Neural progenitor cell (in vitro differentiated cells): ENCODE data around the gene SND1.

Experiments used
- EZH2 ChIP-seq: fragments of 200-600 bp; sonication (generic); IDR thresholded peaks from 2 replicates; pipeline ENCODE4 v1.6.1; 2017; ENCODE audit warnings: antibody characterized with exemption, mild to moderate bottlenecking, moderate library complexity
- EZH2phosphoT487 ChIP-seq: fragments of 200-600 bp; sonication (generic); IDR thresholded peaks from 2 replicates; pipeline ENCODE4 v1.6.1; 2017; ENCODE audit warnings: antibody characterized with exemption
- TF ChIP-seq, protein P1 (sequence below): fragments of 200-600 bp; sonication (generic); IDR thresholded peaks from 2 replicates; pipeline ENCODE4 v1.5.1; 2017; ENCODE audit warnings: antibody characterized with exemption, mild to moderate bottlenecking

DNA sequence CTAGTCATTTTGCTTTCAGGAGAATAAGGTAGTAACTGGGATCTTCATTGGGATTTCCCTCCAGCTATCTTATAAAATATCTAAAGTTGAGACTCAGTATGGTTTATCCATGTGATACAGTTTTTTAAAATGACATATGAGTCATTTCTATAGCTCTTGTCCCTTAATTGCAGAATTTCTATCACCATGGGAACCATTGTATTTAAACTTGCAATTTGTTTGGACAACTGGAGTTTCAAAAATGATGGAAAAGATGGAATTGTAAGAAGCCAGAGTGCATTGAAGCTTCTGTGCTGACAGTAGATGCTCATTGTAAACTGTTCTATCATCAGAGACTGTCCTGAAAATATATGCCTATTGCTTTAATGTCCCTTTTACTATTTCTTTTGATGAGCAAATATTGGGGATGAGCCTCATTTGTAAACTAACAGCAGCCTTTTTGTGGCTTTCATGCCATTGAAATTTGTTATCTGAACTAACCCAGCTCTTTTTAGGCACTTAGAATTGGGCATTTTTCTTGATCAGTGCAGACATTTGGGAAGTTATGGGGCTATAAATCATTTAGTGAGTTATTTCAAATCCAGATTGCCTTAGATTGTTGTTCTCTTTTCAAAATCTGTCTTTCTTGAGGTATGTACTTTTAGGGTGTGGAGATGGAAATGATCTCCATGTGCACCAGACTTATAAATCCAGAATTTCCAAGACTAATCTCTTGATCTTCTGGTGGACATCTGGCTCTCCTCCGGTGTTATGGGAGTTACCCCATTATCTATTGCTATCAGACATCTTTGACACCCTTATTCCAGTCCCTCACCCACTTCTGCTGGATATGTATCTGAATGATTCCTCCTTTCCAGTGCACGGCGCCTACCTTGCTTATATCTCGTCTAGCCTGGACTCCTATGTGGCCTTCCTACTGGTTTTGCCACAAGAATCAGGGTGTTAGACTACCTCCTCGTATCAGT lies 159.0 kb downstream of the SND1 start:
- TF ChIP-seq, protein P1, sequence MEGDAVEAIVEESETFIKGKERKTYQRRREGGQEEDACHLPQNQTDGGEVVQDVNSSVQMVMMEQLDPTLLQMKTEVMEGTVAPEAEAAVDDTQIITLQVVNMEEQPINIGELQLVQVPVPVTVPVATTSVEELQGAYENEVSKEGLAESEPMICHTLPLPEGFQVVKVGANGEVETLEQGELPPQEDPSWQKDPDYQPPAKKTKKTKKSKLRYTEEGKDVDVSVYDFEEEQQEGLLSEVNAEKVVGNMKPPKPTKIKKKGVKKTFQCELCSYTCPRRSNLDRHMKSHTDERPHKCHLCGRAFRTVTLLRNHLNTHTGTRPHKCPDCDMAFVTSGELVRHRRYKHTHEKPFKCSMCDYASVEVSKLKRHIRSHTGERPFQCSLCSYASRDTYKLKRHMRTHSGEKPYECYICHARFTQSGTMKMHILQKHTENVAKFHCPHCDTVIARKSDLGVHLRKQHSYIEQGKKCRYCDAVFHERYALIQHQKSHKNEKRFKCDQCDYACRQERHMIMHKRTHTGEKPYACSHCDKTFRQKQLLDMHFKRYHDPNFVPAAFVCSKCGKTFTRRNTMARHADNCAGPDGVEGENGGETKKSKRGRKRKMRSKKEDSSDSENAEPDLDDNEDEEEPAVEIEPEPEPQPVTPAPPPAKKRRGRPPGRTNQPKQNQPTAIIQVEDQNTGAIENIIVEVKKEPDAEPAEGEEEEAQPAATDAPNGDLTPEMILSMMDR, result no peak
- TF ChIP-seq EZH2phosphoT487, result no peak
- TF ChIP-seq EZH2, result no peak
